WTC11 (cell line): ENCODE data around the gene GPHA2.

Experiments
- ELF4 ChIP-seq: sonication (generic); formaldehyde crosslinking; IDR thresholded peaks from 2 replicates; pipeline ENCODE4 v1.8.1; 2022; ENCODE audit warnings: low read depth, mild to moderate bottlenecking, moderate library complexity, missing genetic modification reagents
- ETV6 ChIP-seq: sonication (generic); formaldehyde crosslinking; IDR thresholded peaks from 2 replicates; pipeline ENCODE4 v1.8.1; 2022; ENCODE audit warnings: mild to moderate bottlenecking, missing genetic modification reagents
- JUN ChIP-seq: sonication (generic); formaldehyde crosslinking; IDR thresholded peaks from 2 replicates; pipeline ENCODE4 v1.8.0; 2023; ENCODE audit warnings: mild to moderate bottlenecking, missing genetic modification reagents
- TF ChIP-seq, protein P1 (sequence below): sonication (generic); formaldehyde crosslinking; IDR thresholded peaks from 2 replicates; pipeline ENCODE4 v1.8.0; 2023; ENCODE audit warnings: mild to moderate bottlenecking, missing genetic modification reagents
- TF ChIP-seq, protein P2 (sequence below): fragments of 200-600 bp; IDR thresholded peaks from 2 replicates; pipeline ENCODE4 v1.8.0; 2022; ENCODE audit warnings: antibody characterized with exemption
- TF ChIP-seq, protein P3 (sequence below): sonication (generic); formaldehyde crosslinking; conservative IDR thresholded peaks from 2 replicates; pipeline ENCODE4 v1.8.1; 2022; ENCODE audit warnings: mild to moderate bottlenecking, missing genetic modification reagents
- TF ChIP-seq, protein P4 (sequence below): fragments of 250-450 bp; sonication (Bioruptor Pico); IDR thresholded peaks from 2 replicates; pipeline ENCODE4 v1.8.0; 2021; ENCODE audit warnings: mild to moderate bottlenecking
- TF ChIP-seq, protein P5 (sequence below): sonication (generic); formaldehyde crosslinking; IDR thresholded peaks from 2 replicates; pipeline ENCODE4 v1.8.0; 2022; ENCODE audit warnings: mild to moderate bottlenecking, missing genetic modification reagents
- TF ChIP-seq, protein P6 (sequence below): sonication (generic); formaldehyde crosslinking; IDR thresholded peaks from 2 replicates; pipeline ENCODE4 v1.8.1; 2023; ENCODE audit warnings: mild to moderate bottlenecking, missing genetic modification reagents, moderate library complexity

DNA sequence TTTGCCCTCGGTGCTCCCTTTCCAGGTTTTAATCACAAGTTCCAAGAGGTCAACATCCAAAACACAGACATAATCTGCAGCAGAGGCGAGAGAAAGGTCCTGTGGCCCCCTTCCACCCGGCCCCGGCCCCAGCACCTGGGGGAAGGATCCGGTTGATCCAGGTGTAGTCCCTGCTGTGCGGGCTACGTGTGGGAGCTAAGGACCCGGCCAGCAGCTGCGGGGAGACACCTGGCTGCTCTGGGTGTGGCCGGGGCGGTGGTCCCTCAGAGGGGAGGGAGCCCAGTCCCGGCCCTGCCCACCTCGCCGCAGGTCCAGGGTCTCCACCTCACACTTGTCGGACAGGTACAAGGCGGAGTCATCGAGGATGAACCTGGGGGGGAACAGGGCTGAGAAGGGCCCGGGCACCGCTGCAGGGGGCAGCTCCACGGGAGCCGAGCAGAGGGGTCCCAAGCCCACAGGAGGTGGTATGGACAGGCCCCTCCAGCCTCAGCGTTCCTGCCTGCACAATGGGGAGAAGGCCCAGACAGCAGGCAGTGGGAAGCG, 32.3 kb downstream of the GPHA2 start:
- TF ChIP-seq, protein P1, sequence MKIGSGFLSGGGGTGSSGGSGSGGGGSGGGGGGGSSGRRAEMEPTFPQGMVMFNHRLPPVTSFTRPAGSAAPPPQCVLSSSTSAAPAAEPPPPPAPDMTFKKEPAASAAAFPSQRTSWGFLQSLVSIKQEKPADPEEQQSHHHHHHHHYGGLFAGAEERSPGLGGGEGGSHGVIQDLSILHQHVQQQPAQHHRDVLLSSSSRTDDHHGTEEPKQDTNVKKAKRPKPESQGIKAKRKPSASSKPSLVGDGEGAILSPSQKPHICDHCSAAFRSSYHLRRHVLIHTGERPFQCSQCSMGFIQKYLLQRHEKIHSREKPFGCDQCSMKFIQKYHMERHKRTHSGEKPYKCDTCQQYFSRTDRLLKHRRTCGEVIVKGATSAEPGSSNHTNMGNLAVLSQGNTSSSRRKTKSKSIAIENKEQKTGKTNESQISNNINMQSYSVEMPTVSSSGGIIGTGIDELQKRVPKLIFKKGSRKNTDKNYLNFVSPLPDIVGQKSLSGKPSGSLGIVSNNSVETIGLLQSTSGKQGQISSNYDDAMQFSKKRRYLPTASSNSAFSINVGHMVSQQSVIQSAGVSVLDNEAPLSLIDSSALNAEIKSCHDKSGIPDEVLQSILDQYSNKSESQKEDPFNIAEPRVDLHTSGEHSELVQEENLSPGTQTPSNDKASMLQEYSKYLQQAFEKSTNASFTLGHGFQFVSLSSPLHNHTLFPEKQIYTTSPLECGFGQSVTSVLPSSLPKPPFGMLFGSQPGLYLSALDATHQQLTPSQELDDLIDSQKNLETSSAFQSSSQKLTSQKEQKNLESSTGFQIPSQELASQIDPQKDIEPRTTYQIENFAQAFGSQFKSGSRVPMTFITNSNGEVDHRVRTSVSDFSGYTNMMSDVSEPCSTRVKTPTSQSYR (CRISPR knock-in tag), result no peak
- TF ChIP-seq JUN (CRISPR knock-in tag) (no peak), ETV6 (CRISPR knock-in tag) (no peak), ELF4 (CRISPR knock-in tag) (no peak)
- TF ChIP-seq, protein P2, sequence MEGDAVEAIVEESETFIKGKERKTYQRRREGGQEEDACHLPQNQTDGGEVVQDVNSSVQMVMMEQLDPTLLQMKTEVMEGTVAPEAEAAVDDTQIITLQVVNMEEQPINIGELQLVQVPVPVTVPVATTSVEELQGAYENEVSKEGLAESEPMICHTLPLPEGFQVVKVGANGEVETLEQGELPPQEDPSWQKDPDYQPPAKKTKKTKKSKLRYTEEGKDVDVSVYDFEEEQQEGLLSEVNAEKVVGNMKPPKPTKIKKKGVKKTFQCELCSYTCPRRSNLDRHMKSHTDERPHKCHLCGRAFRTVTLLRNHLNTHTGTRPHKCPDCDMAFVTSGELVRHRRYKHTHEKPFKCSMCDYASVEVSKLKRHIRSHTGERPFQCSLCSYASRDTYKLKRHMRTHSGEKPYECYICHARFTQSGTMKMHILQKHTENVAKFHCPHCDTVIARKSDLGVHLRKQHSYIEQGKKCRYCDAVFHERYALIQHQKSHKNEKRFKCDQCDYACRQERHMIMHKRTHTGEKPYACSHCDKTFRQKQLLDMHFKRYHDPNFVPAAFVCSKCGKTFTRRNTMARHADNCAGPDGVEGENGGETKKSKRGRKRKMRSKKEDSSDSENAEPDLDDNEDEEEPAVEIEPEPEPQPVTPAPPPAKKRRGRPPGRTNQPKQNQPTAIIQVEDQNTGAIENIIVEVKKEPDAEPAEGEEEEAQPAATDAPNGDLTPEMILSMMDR, result no peak
- TF ChIP-seq, protein P3, sequence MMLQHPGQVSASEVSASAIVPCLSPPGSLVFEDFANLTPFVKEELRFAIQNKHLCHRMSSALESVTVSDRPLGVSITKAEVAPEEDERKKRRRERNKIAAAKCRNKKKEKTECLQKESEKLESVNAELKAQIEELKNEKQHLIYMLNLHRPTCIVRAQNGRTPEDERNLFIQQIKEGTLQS (CRISPR knock-in tag), result no peak
- TF ChIP-seq, protein P4, sequence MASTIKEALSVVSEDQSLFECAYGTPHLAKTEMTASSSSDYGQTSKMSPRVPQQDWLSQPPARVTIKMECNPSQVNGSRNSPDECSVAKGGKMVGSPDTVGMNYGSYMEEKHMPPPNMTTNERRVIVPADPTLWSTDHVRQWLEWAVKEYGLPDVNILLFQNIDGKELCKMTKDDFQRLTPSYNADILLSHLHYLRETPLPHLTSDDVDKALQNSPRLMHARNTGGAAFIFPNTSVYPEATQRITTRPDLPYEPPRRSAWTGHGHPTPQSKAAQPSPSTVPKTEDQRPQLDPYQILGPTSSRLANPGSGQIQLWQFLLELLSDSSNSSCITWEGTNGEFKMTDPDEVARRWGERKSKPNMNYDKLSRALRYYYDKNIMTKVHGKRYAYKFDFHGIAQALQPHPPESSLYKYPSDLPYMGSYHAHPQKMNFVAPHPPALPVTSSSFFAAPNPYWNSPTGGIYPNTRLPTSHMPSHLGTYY (CRISPR knock-in tag), result no peak
- TF ChIP-seq, protein P5, sequence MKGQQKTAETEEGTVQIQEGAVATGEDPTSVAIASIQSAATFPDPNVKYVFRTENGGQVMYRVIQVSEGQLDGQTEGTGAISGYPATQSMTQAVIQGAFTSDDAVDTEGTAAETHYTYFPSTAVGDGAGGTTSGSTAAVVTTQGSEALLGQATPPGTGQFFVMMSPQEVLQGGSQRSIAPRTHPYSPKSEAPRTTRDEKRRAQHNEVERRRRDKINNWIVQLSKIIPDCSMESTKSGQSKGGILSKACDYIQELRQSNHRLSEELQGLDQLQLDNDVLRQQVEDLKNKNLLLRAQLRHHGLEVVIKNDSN (CRISPR knock-in tag), result no peak
- TF ChIP-seq, protein P6, sequence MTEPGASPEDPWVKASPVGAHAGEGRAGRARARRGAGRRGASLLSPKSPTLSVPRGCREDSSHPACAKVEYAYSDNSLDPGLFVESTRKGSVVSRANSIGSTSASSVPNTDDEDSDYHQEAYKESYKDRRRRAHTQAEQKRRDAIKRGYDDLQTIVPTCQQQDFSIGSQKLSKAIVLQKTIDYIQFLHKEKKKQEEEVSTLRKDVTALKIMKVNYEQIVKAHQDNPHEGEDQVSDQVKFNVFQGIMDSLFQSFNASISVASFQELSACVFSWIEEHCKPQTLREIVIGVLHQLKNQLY (CRISPR knock-in tag), result no peak
